K562 (cell line): ENCODE results near the gene HOXC11. TPM values are rescaled to one million over a fixed set of nuclear protein-coding genes. Genes with fewer than 3 reads are reported as not detected.

Experiments
- ATAC-seq: fragments of 200-7000 bp; cut with Tn5 transposase; 3 replicates; pipeline ENCODE4 v1.9.1; 2020; ENCODE audit warnings: moderate library complexity
- BruUV-seq: library from RNA; stranded (reverse); fragments of 400-500 nt; replicated peaks from 2 replicates; lab custom pipeline; 2021; lab: Mats Ljungman, UMichigan
- CTCF ChIA-PET: fragments of 300-600 bp; formaldehyde crosslinking; extraction: SDS; loops from one replicate; lab custom pipeline; 2021; ENCODE audit warnings: low intra/inter-chr PET ratio; lab: Yijun Ruan, JAX
- POLR2A ChIA-PET: fragments of 300-600, 350-650 bp; sonication (Branson Sonifier 250); formaldehyde crosslinking; extraction: SDS; loops from one replicate; lab custom pipeline; 2021; ENCODE audit warnings: antibody characterized with exemption, inconsistent platforms; lab: Yijun Ruan, JAX
- DNase-seq, 4 experiments: peaks; one replicate each; pipeline versions ENCODE4 v3.0.0 to v3.0.0-alpha.2; 2011 to 2018; ENCODE audit warnings: low spot score in 3 of 4, mixed read lengths in 3 of 4; ENCODE audit errors: extremely low read depth in 1 of 4
- FAIRE-seq: peaks from 2 replicates; lab custom pipeline; 2011; peaks lifted over from hg19 to GRCh38; lab: Jason Lieb, UNC
- H2AFZ ChIP-seq: 2 replicates; pipeline ENCODE4 v1.6.0; 2011; ENCODE audit warnings: low read depth, low read length, control low read depth, inconsistent platforms
- H3K27ac ChIP-seq: fragments of 200-600 bp; 3 replicates; pipeline ENCODE4 v1.8.0; 2011; ENCODE audit warnings: low read depth, mild to moderate bottlenecking, control low read depth, inconsistent platforms, low read length, moderate library complexity, mixed read lengths; ENCODE audit errors: extremely low read depth
- H3K27me3 ChIP-seq, 2 experiments: fragments of 300-600 bp in 1 of 2; 2 replicates in 1 of 2; 3 replicates in 1 of 2; pipeline versions ENCODE4 v1.6.0 to v1.8.0; 2011; ENCODE audit warnings: inconsistent platforms in 2 of 2, low read length in 2 of 2, mild to moderate bottlenecking in 1 of 2, mixed read lengths in 1 of 2, moderate library complexity in 1 of 2; ENCODE audit not compliant: control insufficient read depth in 2 of 2, insufficient read depth in 2 of 2
- H3K36me3 ChIP-seq: fragments of 300-600 bp; 3 replicates; pipeline ENCODE4 v1.8.0; 2011; ENCODE audit warnings: mild to moderate bottlenecking, low read length, inconsistent platforms; ENCODE audit not compliant: control insufficient read depth, insufficient read depth
- H3K4me1 ChIP-seq, 2 experiments: fragments of 200-600 bp in 1 of 2; replicated peaks in 1 of 2; 2 replicates in 1 of 2; 3 replicates in 1 of 2; pipeline versions ENCODE4 v1.5.1 to v1.8.0; 2011; ENCODE audit warnings: inconsistent platforms in 2 of 2, low read length in 2 of 2, mild to moderate bottlenecking in 1 of 2, mixed read lengths in 1 of 2, moderate library complexity in 1 of 2; ENCODE audit not compliant: control insufficient read depth in 2 of 2, insufficient read depth in 2 of 2
- H3K4me2 ChIP-seq: 2 replicates; pipeline ENCODE4 v1.6.1; 2011; ENCODE audit warnings: low read length, control low read depth, inconsistent platforms, mixed read lengths; ENCODE audit not compliant: insufficient read depth
- H3K4me3 ChIP-seq: fragments of 200-600 bp; sonication (generic), shearing (Covaris generic); 2 replicates; pipeline ENCODE4 v1.5.1; 2016; ENCODE audit warnings: control low read depth, inconsistent platforms
- H3K79me2 ChIP-seq: fragments of 200-600 bp; 3 replicates; pipeline ENCODE4 v1.8.0; 2011; ENCODE audit warnings: low read length, inconsistent platforms; ENCODE audit not compliant: control insufficient read depth, insufficient read depth
- H3K9ac ChIP-seq, 2 experiments: 2 replicates each; pipeline versions ENCODE4 v1.6.0 to v1.6.1; 2011; ENCODE audit warnings: low read depth in 2 of 2, low read length in 2 of 2, control low read depth in 1 of 2, inconsistent platforms in 1 of 2, mild to moderate bottlenecking in 1 of 2, mixed read lengths in 1 of 2; ENCODE audit not compliant: insufficient read depth in 1 of 2
- H3K9me1 ChIP-seq: one replicate; pipeline ENCODE4 v1.6.0; 2011; ENCODE audit warnings: inconsistent platforms, mild to moderate bottlenecking, low read length, moderate library complexity; ENCODE audit not compliant: control insufficient read depth, insufficient read depth
- H3K9me3 ChIP-seq: replicated peaks from 2 replicates; pipeline ENCODE4 v1.5.1; 2011; ENCODE audit warnings: low read depth, low read length, inconsistent platforms; ENCODE audit not compliant: control insufficient read depth, insufficient read depth
- H4K20me1 ChIP-seq: replicated peaks from 2 replicates; pipeline ENCODE4 v1.6.1; 2011; ENCODE audit warnings: low read length, inconsistent platforms, mixed read lengths; ENCODE audit not compliant: control insufficient read depth, insufficient read depth
- ARHGAP35 ChIP-seq: fragments of 450-650 bp; IDR thresholded peaks from 2 replicates; pipeline ENCODE4 v1.6.1; 2018; ENCODE audit not compliant: partially characterized antibody
- KAT7 ChIP-seq: sonication (generic); formaldehyde crosslinking; IDR thresholded peaks from 2 replicates; pipeline ENCODE4 v1.8.0; 2022; ENCODE audit warnings: missing genetic modification reagents, mild to moderate bottlenecking, borderline replicate concordance
- NFYB ChIP-seq: IDR thresholded peaks from 2 replicates; pipeline ENCODE4 v1.6.1; 2011; ENCODE audit warnings: mild to moderate bottlenecking, moderate library complexity; ENCODE audit not compliant: insufficient read length; ENCODE audit errors: extremely low read depth
- TCF7L2 ChIP-seq: fragments of 150-350 bp; IDR thresholded peaks from 2 replicates; pipeline ENCODE4 v1.6.1; 2016; ENCODE audit warnings: low read depth, mild to moderate bottlenecking, low read length, moderate library complexity
- WGBS: fragments of 100-300 bp; shearing (Covaris generic); methylation state at CpG from one replicate; pipeline ENCODE4 v1.1.6; 2016; ENCODE audit warnings: low coverage, mixed read lengths; ENCODE audit not compliant: insufficient coverage; ENCODE audit errors: missing lambda C conversion rate; 5-methylcytosine and 5-hydroxymethylcytosine counted together
- in situ Hi-C: fragments of 300-500 bp; cut with MboI; formaldehyde crosslinking; loops from 4 replicates; pipeline ENCODE4 v1.15.0; 2018; ENCODE audit warnings: inconsistent platforms, mixed read lengths
- intact Hi-C: fragments of 100-400 bp; cut with micrococcal nuclease; formaldehyde crosslinking; loops from 2 replicates; pipeline ENCODE4 v1.14.2; 2022
- polyA plus RNA-seq, 8 experiments: library from polyadenylated mRNA; depleted of rRNA in 4 of 8; stranded (reverse) in 5 of 8; unstranded in 3 of 8; fragments of >200 nt; fragmentation: Nextera tagmentation in 2 of 8; fragmentation: Illumina TruSeq in 1 of 8; extraction: Ambion mirVana in 2 of 8; extraction: Trizol in 1 of 8; gene quantifications; 2 replicates each; pipeline versions ENCODE4 v1.2.1 to v1.2.3, GENCODE V29; 2011 to 2014; ENCODE audit warnings: inconsistent platforms in 1 of 8, missing spikeins in 1 of 8
- total RNA-seq, 7 experiments: library from RNA; depleted of rRNA in 6 of 7; stranded (reverse); fragments of >200 nt in 6 of 7; fragmentation: Illumina TruSeq in 2 of 7; extraction: Trizol in 2 of 7; gene quantifications; 2 replicates each; pipeline versions ENCODE4 v1.2.1 to v1.2.3, GENCODE V29; 2011 to 2021; ENCODE audit warnings: low replicate concordance in 1 of 7
- TF ChIP-seq, protein P1 (sequence below), 2 experiments: fragments of 450-650 bp; IDR thresholded peaks; 2 replicates each; pipeline ENCODE4 v1.6.1; 2018; ENCODE audit warnings: mild to moderate bottlenecking in 2 of 2, low read depth in 1 of 2; ENCODE audit not compliant: partially characterized antibody in 2 of 2
- TF ChIP-seq, protein P2 (sequence below): sonication (generic); formaldehyde crosslinking; IDR thresholded peaks from 2 replicates; pipeline ENCODE4 v1.5.0; 2020; ENCODE audit warnings: missing genetic modification reagents

The HOXC11 gene
- total and polyA plus RNA-seq, 9 of the 15 experiments (the other 6 are each of a cell fraction or from before 2014, with no cell fraction given): not detected

DNA sequence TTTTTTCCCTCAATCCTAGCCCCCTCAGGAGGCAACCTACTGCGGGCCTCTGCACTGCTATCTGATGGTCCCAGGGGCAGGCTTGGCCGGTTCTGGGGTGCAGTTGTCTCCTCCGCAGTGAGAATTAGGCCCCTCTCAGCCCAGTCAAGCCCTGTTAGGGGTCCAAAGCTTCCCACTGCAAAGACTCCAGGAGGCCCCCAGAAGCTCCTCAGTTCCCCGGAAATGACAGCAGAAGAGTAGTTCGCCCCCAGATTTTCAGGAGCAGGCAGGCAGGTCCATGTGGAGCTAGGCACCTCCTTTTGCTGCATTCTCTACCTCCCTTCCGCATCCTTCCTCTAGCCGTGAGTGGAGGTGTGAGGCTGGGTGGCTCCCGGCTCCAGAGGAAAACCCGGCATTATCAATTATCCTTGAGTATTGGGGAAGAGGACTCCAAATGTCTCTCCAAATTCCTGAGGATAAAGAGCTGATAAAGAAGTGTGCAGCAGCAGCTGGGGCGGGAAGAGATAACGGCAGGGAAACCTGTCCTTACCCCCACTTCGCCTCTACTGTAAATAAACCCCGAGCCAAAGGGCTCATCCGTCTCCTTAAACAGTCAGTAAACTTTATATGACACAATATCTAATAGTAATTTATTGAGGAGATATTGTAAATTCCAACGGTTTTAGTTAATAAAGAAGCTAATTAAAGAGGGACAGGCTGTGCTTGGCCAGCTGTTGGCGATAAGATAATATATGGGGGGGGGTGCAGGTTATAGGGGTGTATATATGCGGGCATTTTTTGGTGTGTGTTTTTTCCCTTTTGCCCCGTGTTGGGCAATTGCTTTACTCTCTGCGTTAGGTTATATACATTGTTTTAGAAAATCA, 18.9 kb upstream of the HOXC11 start (continued):
- TF ChIP-seq, protein P1, sequence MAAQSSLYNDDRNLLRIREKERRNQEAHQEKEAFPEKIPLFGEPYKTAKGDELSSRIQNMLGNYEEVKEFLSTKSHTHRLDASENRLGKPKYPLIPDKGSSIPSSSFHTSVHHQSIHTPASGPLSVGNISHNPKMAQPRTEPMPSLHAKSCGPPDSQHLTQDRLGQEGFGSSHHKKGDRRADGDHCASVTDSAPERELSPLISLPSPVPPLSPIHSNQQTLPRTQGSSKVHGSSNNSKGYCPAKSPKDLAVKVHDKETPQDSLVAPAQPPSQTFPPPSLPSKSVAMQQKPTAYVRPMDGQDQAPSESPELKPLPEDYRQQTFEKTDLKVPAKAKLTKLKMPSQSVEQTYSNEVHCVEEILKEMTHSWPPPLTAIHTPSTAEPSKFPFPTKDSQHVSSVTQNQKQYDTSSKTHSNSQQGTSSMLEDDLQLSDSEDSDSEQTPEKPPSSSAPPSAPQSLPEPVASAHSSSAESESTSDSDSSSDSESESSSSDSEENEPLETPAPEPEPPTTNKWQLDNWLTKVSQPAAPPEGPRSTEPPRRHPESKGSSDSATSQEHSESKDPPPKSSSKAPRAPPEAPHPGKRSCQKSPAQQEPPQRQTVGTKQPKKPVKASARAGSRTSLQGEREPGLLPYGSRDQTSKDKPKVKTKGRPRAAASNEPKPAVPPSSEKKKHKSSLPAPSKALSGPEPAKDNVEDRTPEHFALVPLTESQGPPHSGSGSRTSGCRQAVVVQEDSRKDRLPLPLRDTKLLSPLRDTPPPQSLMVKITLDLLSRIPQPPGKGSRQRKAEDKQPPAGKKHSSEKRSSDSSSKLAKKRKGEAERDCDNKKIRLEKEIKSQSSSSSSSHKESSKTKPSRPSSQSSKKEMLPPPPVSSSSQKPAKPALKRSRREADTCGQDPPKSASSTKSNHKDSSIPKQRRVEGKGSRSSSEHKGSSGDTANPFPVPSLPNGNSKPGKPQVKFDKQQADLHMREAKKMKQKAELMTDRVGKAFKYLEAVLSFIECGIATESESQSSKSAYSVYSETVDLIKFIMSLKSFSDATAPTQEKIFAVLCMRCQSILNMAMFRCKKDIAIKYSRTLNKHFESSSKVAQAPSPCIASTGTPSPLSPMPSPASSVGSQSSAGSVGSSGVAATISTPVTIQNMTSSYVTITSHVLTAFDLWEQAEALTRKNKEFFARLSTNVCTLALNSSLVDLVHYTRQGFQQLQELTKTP (IDR thresholded peaks at IDR 0.05; ENCODE audit: low read depth in 1 of 2, partially characterized antibody in 2 of 2): no peak

DNA sequence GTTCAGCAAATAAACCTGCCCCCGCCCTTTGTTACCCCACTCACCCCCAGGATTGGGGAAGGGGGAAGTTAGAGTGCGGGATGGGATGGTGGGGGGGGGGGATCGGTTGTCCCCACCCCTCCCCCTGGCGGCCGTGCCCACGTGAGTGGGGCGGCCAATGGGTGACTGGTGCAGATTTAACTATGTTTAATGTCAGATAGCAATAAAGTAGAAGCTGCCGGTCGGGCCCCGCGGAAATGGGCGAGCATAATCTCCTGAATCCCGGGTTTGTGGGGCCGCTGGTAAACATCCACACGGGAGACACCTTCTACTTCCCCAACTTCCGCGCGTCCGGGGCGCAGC, 18.3 kb upstream of the HOXC11 start, which contains the start of gene HOXC12:
Gene HOXC12 (plus strand): TSS at position 210 of the 342 bp plus-strand sequence. CDS start 27 bp downstream, at position 237.
- Histone ChIP-seq H4K20me1 (peaks cover 17% of the 10 kb centered on the region), H3K4me1 (peaks cover 0 to 34% of the 10 kb centered on the region in 2 experiments; a peak in 2 of 5 replicates), H3K9me3 (no peaks in the 10 kb centered on the region), H2AFZ (no peak within 1 kb of the TSS), H3K27ac (no peak within 1 kb of the TSS), H3K79me2 (no peaks in the 10 kb centered on the region), H3K36me3 (no peaks in the 10 kb centered on the region), H3K9ac (no peak within 1 kb of the TSS), H3K4me2 (no peak within 1 kb of the TSS), H3K9me1 (no peaks in the 10 kb centered on the region), H3K27me3 (peaks cover 61 to 87% of the 10 kb centered on the region in 2 experiments), H3K4me3 (no peak within 1 kb of the TSS)
- in situ Hi-C loops: no loop called here
- no TSS peak for BruUV-seq
- WGBS: 7% methylated on average over 5 of the region's 20 CpGs
- ChIA-PET CTCF (no interaction called here), POLR2A (interaction anchor here (0.5 to 1.4 kb wide), 4 partner anchors 10 to 44 kb away, joined by 3 to 6 read pairs (median 4); partner anchors contain the start of gene HOXC13)
- FAIRE-seq (no peak), DNase-seq (no peak), ATAC-seq (no peak)
- TF ChIP-seq, protein P2, sequence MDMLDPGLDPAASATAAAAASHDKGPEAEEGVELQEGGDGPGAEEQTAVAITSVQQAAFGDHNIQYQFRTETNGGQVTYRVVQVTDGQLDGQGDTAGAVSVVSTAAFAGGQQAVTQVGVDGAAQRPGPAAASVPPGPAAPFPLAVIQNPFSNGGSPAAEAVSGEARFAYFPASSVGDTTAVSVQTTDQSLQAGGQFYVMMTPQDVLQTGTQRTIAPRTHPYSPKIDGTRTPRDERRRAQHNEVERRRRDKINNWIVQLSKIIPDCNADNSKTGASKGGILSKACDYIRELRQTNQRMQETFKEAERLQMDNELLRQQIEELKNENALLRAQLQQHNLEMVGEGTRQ (CRISPR knock-in tag): peak; percentile 39; the same call in 1 of the 2 replicates
- TF ChIP-seq KAT7 (CRISPR knock-in tag) (no peak), ARHGAP35 (no peak), TCF7L2 (no peak), NFYB (peak; percentile 36)
- intact Hi-C loops: no loop called here
